Mesenchymal stem cell (in vitro differentiated cells and primary cell): ENCODE data around the gene RUBCNL.

Experiments
- DNase-seq: peaks from one replicate; pipeline ENCODE4 v3.0.0-alpha.2; 2013
- H2AFZ ChIP-seq: one replicate; pipeline ENCODE4 v1.6.1; 2013; ENCODE audit warnings: low read depth, mild to moderate bottlenecking, control low read depth, inconsistent platforms, low read length, moderate library complexity
- H2AK5ac ChIP-seq: 2 replicates; pipeline ENCODE4 v1.6.1; 2013; ENCODE audit warnings: low read length, moderate library complexity, mild to moderate bottlenecking, inconsistent platforms; ENCODE audit not compliant: severe bottlenecking
- H2BK120ac ChIP-seq: one replicate; pipeline ENCODE4 v1.6.1; 2013; ENCODE audit warnings: low read depth, mild to moderate bottlenecking, inconsistent platforms, low read length, moderate library complexity
- H2BK12ac ChIP-seq, 2 experiments: one replicate each; pipeline ENCODE4 v1.6.1; 2013; ENCODE audit warnings: inconsistent platforms in 2 of 2, low read length in 2 of 2, mild to moderate bottlenecking in 2 of 2, moderate library complexity in 2 of 2, control low read depth in 1 of 2
- H2BK15ac ChIP-seq: one replicate; pipeline ENCODE4 v1.6.1; 2013; ENCODE audit warnings: mild to moderate bottlenecking, low read depth, inconsistent platforms; ENCODE audit not compliant: poor library complexity, severe bottlenecking
- H2BK5ac ChIP-seq: 2 replicates; pipeline ENCODE4 v1.6.1; 2013; ENCODE audit warnings: low read depth, mild to moderate bottlenecking, low read length, control low read depth, inconsistent platforms; ENCODE audit not compliant: poor library complexity, severe bottlenecking
- H3K14ac ChIP-seq, 2 experiments: one replicate each; pipeline ENCODE4 v1.6.1; 2013; ENCODE audit warnings: inconsistent platforms in 2 of 2, low read length in 2 of 2, control low read depth in 1 of 2, mild to moderate bottlenecking in 1 of 2, moderate library complexity in 1 of 2
- H3K18ac ChIP-seq, 2 experiments: one replicate each; pipeline ENCODE4 v1.6.1; 2013; ENCODE audit warnings: inconsistent platforms in 2 of 2, low read length in 2 of 2, control low read depth in 1 of 2, low read depth in 1 of 2, mild to moderate bottlenecking in 1 of 2
- H3K23ac ChIP-seq, 2 experiments: one replicate each; pipeline ENCODE4 v1.6.1; 2013; ENCODE audit warnings: inconsistent platforms in 2 of 2, low read length in 2 of 2, mild to moderate bottlenecking in 2 of 2, moderate library complexity in 2 of 2, control low read depth in 1 of 2
- H3K27ac ChIP-seq: 2 replicates; pipeline ENCODE4 v1.5.1; 2013; ENCODE audit warnings: mild to moderate bottlenecking, moderate library complexity, low read length, control low read depth, inconsistent platforms; ENCODE audit not compliant: poor library complexity, severe bottlenecking
- H3K27me3 ChIP-seq, 2 experiments: 2 replicates each; pipeline versions ENCODE4 v1.6.1 to v1.7.0; 2013; ENCODE audit warnings: low read length in 2 of 2, mild to moderate bottlenecking in 2 of 2, moderate library complexity in 2 of 2, control low read depth in 1 of 2, inconsistent platforms in 1 of 2; ENCODE audit not compliant: control insufficient read depth in 1 of 2, insufficient read depth in 1 of 2
- H3K36me3 ChIP-seq, 2 experiments: 2 replicates each; pipeline versions ENCODE4 v1.6.1 to v1.7.0; 2013; ENCODE audit warnings: low read length in 2 of 2, control low read depth in 1 of 2, inconsistent platforms in 1 of 2, low read depth in 1 of 2, mild to moderate bottlenecking in 1 of 2; ENCODE audit not compliant: insufficient read depth in 2 of 2, control insufficient read depth in 1 of 2
- H3K4ac ChIP-seq, 2 experiments: one replicate each; pipeline ENCODE4 v1.6.1; 2013; ENCODE audit warnings: inconsistent platforms in 2 of 2, low read length in 2 of 2, mild to moderate bottlenecking in 2 of 2, moderate library complexity in 2 of 2, control low read depth in 1 of 2, low read depth in 1 of 2
- H3K4me1 ChIP-seq: 2 replicates; pipeline ENCODE4 v1.6.1; 2013; ENCODE audit warnings: low read depth, low read length, control low read depth; ENCODE audit not compliant: control insufficient read depth, insufficient read depth
- H3K4me2 ChIP-seq: 2 replicates; pipeline ENCODE4 v1.6.1; 2013; ENCODE audit warnings: low read length, mild to moderate bottlenecking, inconsistent platforms; ENCODE audit not compliant: poor library complexity, severe bottlenecking
- H3K4me3 ChIP-seq, 2 experiments: 2 replicates each; pipeline versions ENCODE4 v1.5.1 to v1.7.0; 2013; ENCODE audit warnings: low read length in 2 of 2, mild to moderate bottlenecking in 2 of 2, control low read depth in 1 of 2, low read depth in 1 of 2; ENCODE audit not compliant: insufficient read depth in 1 of 2
- H3K79me1 ChIP-seq: replicated peaks from 2 replicates; pipeline ENCODE4 v1.6.1; 2013; ENCODE audit warnings: mild to moderate bottlenecking, control low read depth, low read length, inconsistent platforms; ENCODE audit not compliant: poor library complexity, severe bottlenecking
- H3K9ac ChIP-seq: 2 replicates; pipeline ENCODE4 v1.7.0; 2013; ENCODE audit warnings: mild to moderate bottlenecking, low read length, moderate library complexity
- H3K9me3 ChIP-seq: 2 replicates; pipeline ENCODE4 v1.7.0; 2013; ENCODE audit warnings: mild to moderate bottlenecking, low read length; ENCODE audit not compliant: control insufficient read depth
- H4K8ac ChIP-seq: one replicate; pipeline ENCODE4 v1.6.1; 2013; ENCODE audit warnings: inconsistent platforms, mild to moderate bottlenecking, low read length, moderate library complexity
- H4K91ac ChIP-seq: one replicate; pipeline ENCODE4 v1.6.1; 2013; ENCODE audit warnings: mild to moderate bottlenecking, low read length, inconsistent platforms
- WGBS: methylation state at CpG from one replicate; pipeline ENCODE4 v1.1.7; 2013; ENCODE audit warnings: mixed read lengths; 5-methylcytosine and 5-hydroxymethylcytosine counted together

Gene RUBCNL

DNA sequence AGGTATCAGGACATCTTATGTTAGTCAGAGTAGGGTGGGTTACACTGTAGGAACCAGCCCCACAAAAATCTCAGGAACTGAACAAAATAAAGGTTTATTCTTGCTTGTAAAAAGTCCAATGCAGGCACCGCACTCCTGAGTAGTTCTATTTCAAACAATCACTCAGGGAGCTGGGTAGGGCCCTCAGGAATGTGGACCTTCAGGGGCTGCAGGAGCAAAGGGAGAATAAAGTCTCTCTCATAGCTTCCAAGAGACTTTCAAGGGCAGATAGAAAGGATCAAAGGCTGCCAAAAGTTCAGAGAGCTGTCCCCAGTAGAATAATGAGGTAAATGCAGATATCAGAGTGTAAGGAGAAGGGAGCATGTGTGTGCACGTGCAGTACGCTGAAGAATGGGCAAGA, 49.4 kb downstream of the RUBCNL start:
- Histone ChIP-seq H3K27ac (no peak overlapping the region), H3K4me2 (no peak overlapping the region)
- 100% methylated on average over 3 of the region's 3 CpGs for WGBS

DNA sequence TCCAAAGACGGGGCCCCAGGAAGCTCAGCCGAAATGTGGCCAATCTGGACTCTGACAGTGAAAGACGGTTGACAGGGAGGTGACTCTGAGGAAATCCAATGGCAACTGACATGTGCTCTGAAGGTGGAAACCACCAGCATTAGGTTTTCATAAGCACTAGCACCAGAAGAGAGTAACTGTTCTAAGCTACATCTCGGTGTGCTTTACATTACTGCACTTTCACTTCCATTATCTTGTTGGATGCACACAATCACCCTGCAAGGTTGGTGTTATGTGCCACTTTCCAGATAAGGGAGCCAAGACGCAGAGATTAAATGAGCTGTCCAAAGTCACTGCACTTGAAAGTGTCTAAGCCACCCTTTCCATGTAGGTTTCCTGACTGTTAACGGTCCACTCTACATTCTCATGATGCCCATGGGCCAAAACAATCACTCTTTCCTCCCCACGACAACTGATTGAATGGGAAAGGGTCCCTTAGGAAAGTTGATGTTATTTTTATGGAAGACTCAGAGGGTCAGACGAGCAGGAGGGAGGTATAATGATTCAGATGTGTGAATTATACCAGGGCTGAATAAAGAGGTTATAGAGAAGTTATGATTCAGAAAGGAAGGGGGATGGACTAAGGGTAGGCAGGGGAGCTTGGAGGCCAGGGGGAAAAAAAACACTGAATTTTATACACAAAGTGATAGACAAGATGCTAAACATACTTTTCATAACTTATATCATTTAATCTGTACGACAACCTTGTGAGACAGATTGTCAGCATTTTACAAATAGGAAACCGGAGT, 52.8 kb downstream of the RUBCNL start:
- no peak overlapping the region for H2BK15ac ChIP-seq
- no peak overlapping the region for H3K4me2 ChIP-seq
- no peak overlapping the region for H3K9ac ChIP-seq
- H3K4ac ChIP-seq = no peak overlapping the region
- no peak overlapping the region for H3K4me3 ChIP-seq
- H3K23ac ChIP-seq = no peak overlapping the region
- H3K14ac ChIP-seq = no peak overlapping the region
- H2BK12ac ChIP-seq = no peak overlapping the region
- no peak overlapping the region for H2AK5ac ChIP-seq
- no peak overlapping the region for H4K8ac ChIP-seq
- no peak overlapping the region for H2BK120ac ChIP-seq
- no peak overlapping the region for H2BK5ac ChIP-seq
- 93% methylated on average over 9 of the region's 10 CpGs for WGBS
- no peaks in the 10 kb centered on the region for H3K79me1 ChIP-seq
- H2AFZ ChIP-seq = no peak overlapping the region
- no peak overlapping the region for H3K27ac ChIP-seq
- H3K18ac ChIP-seq = no peak overlapping the region
- H3K36me3 ChIP-seq = no peaks in the 10 kb centered on the region
- no peaks in the 10 kb centered on the region for H3K9me3 ChIP-seq
- peaks cover 9% of the 10 kb centered on the region for H3K4me1 ChIP-seq
- no peak for DNase-seq
- no peak overlapping the region for H4K91ac ChIP-seq
- H3K27me3 ChIP-seq = peaks cover 0 to 5% of the 10 kb centered on the region in 2 experiments

More for the DNA sequence above, 49.4 kb downstream of the RUBCNL start:
- Histone ChIP-seq H3K23ac (no peak overlapping the region), H3K27me3 (no peaks in the 10 kb centered on the region), H2BK5ac (no peak overlapping the region), H2BK15ac (no peak overlapping the region), H3K79me1 (no peaks in the 10 kb centered on the region), H3K14ac (no peak overlapping the region), H2AK5ac (no peak overlapping the region), H2BK12ac (no peak overlapping the region), H2AFZ (no peak overlapping the region), H4K91ac (no peak overlapping the region), H2BK120ac (no peak overlapping the region), H3K4ac (no peak overlapping the region), H3K36me3 (peaks cover 0 to 17% of the 10 kb centered on the region in 2 experiments), H4K8ac (no peak overlapping the region), H3K18ac (no peak overlapping the region), H3K4me3 (no peak overlapping the region), H3K9ac (no peak overlapping the region), H3K4me1 (peaks cover 18% of the 10 kb centered on the region), H3K9me3 (no peaks in the 10 kb centered on the region)
- no peak for DNase-seq

DNA sequence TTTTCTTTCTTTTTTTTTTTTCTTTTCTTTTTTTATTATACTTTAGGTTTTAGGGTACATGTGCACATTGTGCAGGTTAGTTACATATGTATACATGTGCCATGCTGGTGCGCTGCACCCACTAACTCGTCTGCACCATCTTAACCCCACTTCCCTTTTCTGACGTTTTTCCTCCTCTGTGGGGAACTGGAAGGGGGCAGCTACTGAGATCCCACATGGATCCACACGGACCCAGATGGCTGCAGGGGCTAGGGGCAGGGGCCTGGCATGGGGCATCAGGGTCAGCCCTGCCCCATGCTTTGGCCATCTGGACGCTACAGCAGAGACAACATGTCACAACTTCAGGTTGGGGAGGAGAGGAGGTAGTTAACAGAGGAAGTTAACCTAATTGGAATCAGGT, 54.3 kb downstream of the RUBCNL start:
- Histone ChIP-seq H2BK15ac (no peak overlapping the region), H3K4ac (no peak overlapping the region), H4K91ac (no peak overlapping the region), H3K14ac (no peak overlapping the region), H3K36me3 (no peaks in the 10 kb centered on the region), H3K18ac (no peak overlapping the region), H2BK12ac (no peak overlapping the region), H3K4me2 (no peak overlapping the region), H4K8ac (no peak overlapping the region), H3K27ac (no peak overlapping the region), H2BK120ac (no peak overlapping the region), H2AFZ (no peak overlapping the region), H3K9me3 (no peaks in the 10 kb centered on the region), H3K79me1 (no peaks in the 10 kb centered on the region), H3K23ac (no peak overlapping the region), H3K4me3 (no peak overlapping the region), H3K4me1 (peaks cover 1% of the 10 kb centered on the region), H3K9ac (no peak overlapping the region), H2BK5ac (no peak overlapping the region), H2AK5ac (no peak overlapping the region), H3K27me3 (peaks cover 0 to 5% of the 10 kb centered on the region in 2 experiments)
- WGBS = 91% methylated on average over 5 of the region's 5 CpGs
- DNase-seq = no peak

DNA sequence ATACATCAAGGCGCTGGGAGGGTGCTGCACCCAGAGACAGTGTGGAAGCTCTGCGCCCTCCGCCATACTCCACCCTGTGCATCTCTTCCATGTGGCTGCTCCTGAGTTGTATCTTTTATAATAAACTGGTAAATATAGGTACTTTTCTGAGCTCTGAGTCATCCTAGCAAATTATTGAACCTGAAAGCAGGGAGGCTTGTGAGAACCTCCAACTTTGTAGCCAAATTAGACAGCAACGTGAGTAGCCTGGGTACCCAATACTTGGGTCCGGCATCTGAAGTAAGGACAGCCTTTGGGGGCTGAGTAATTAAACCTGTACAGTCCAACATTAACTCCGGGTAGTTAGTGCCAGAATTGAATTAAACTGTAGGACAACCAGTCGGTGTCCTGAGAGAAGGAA, 57.4 kb downstream of the RUBCNL start:
- Histone ChIP-seq H2AK5ac (no peak overlapping the region), H3K79me1 (no peaks in the 10 kb centered on the region), H4K8ac (no peak overlapping the region), H2BK15ac (no peak overlapping the region), H2BK12ac (no peak overlapping the region), H3K14ac (no peak overlapping the region), H3K36me3 (no peaks in the 10 kb centered on the region), H3K27me3 (peaks cover 0 to 5% of the 10 kb centered on the region in 2 experiments), H3K4ac (no peak overlapping the region), H3K4me2 (no peak overlapping the region), H3K9ac (no peak overlapping the region), H4K91ac (no peak overlapping the region), H2AFZ (no peak overlapping the region), H3K23ac (no peak overlapping the region), H3K27ac (no peak overlapping the region), H3K4me1 (peaks cover 1% of the 10 kb centered on the region), H2BK120ac (no peak overlapping the region), H2BK5ac (no peak overlapping the region), H3K4me3 (no peak overlapping the region), H3K18ac (no peak overlapping the region), H3K9me3 (no peaks in the 10 kb centered on the region)
- DNase-seq = no peak
- whole genome bisulfite sequencing = 95% methylated on average over 7 of the region's 7 CpGs
